HG03045 (cell line): ENCODE results near the gene FLYWCH1.

Experiments used
- ATAC-seq: cut with Tn5 transposase; IDR thresholded peaks from one replicate; pipeline ENCODE4 v1.9.1; 2021; ENCODE audit warnings: mild to moderate bottlenecking, moderate library complexity; ENCODE audit not compliant: unreplicated experiment

FLYWCH1 gene

GRCh38 chr16:2981177-2981898, 69.6 kb downstream of the FLYWCH1 start:
- no peak for ATAC-seq

DNA sequence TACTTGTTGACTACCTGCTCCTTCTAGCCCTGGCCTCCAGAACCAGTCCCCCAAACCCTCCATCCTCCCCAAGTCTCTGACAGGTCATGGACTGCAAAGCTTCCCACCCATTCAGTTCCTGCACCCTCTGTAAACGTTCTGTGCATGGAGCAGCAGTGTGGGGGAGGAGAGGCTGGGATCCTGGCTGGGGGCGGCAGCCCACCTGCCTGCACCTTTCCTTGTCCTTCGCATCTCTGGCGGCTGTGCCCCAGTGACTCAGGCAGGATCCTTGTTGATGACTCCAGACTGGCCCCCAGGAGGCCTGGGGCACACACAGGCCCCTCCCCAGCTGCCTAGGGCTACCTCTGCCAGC, 70.1 kb downstream of the FLYWCH1 start:
- no peak for ATAC-seq

- no peak for ATAC-seq
Measured at GRCh38 chr16:2982402-2982801, 70.7 kb downstream of the FLYWCH1 start.

- no peak for ATAC-seq
Measured at GRCh38 chr16:2983706-2984136, 72.0 kb downstream of the FLYWCH1 start.

DNA sequence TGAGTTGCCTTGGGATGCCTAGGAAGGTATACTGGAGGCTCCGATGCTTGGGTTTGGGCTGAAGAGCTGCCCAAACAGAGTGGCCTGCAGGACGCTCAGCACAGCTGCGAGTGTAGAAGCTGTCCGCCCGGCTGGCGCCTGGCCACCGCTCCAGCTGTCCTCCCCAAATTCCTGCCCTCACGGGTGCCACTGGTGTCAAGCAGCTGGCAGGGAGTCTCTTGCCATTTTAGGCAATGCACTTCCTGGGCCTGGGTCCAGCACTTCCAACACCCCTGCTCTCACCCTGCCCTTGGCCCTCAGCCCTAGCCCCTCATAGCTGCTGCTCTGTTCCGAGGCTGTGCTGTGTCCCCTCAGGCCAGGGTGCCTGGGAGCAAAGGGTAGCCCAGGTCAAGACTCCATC, 73.7 kb downstream of the FLYWCH1 start:
- ATAC-seq: no peak

DNA sequence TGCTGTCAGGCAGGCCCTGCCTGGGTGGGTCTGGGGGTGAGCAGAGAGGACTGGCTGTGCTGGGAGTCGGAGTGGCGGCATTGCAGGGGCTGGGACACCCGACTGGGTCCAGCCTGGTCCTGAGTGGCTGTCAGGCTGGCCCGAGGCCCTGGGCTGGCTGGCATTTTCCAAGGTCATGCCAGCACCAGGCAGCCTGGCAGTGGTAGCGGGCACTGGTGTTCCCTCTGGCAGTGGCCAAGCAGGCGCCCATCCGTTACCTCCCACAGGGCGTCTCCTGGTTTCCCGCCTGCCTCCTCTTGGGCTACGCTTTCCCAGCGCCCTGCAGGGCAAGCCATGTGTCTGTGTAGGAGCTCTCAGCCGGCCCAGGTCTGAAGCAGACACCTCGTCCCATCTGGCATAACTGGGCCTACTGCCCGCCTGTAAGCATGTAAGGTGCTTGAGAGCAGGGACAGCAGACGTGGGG, 74.2 kb downstream of the FLYWCH1 start:
- no peak for ATAC-seq

- ATAC-seq: no peak
Measured at GRCh38 chr16:2986623-2987188, 75.0 kb downstream of the FLYWCH1 start.

GRCh38 chr16:2987286-2987685, 75.6 kb downstream of the FLYWCH1 start:
- ATAC-seq: no peak

DNA sequence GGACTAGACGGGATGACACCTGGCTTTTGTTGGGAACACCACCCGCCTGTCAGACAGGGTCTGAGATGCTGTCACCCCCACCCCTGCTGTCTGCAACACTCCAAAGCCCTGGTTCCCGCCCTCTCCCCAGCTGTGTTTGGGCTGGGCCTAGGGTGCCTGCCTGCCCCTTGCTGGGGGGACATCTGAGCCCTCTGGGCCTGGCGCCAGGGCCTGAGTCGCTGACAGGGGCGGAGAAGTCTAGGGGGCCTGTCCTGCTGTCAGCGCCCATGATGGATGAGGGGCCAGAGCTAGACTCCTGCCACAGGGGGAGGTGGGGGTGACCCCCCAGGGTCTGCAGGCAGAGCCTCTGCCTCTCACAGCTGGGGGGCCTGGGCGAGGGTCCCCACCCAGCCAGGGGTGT, 76.1 kb downstream of the FLYWCH1 start:
- ATAC-seq: no peak

- no peak for ATAC-seq
Measured at GRCh38 chr16:2988590-2989099, 76.9 kb downstream of the FLYWCH1 start.

DNA sequence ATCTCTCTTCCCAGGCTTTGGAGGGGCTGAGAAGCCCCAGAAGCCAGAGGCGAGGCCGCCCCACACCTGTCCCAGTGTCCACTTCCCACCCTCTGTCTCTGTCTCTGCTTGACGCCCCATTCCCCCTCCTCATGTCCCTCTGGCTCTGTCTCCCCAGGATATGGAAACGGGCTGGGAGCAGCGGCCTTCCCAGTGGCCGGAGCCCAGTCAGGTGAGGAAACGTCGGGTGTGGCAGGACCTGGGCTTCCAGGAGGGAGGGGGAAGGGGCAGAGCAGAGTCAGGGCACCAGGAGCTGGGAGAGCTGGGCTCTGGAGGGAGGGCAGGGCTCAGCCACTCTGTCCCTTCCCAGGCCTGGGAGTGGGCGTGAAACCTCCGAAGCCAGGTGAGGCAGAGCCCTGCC, 79.2 kb downstream of the FLYWCH1 start:
- no peak for ATAC-seq

GRCh38 chr16:2991566-2992261, 80.0 kb downstream of the FLYWCH1 start:
- no peak for ATAC-seq

- ATAC-seq: no peak
Measured at GRCh38 chr16:2992383-2993081, 80.8 kb downstream of the FLYWCH1 start.

DNA sequence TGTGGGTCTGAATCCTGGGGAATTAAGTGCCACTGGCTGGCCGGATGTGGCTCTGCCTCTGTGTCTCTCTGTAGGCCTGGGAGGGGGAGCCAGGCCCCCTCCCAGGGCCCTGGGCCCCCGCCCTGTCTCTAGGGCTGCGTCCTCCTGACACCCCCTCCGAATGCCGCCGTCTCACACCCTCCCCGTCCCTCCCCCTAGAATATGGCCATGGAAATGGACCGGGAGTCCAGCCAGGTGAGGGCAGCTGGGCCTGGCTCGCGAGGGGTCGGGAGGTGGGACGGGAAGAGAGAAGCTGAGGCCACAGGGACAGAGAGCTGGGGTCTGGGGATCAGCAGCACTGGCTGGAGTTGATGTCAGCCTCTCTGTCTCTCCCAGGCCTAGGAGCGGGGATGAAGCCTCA, 84.6 kb downstream of the FLYWCH1 start:
- no peak for ATAC-seq

GRCh38 chr16:2999929-3000328, 88.2 kb downstream of the FLYWCH1 start:
- ATAC-seq: no peak

DNA sequence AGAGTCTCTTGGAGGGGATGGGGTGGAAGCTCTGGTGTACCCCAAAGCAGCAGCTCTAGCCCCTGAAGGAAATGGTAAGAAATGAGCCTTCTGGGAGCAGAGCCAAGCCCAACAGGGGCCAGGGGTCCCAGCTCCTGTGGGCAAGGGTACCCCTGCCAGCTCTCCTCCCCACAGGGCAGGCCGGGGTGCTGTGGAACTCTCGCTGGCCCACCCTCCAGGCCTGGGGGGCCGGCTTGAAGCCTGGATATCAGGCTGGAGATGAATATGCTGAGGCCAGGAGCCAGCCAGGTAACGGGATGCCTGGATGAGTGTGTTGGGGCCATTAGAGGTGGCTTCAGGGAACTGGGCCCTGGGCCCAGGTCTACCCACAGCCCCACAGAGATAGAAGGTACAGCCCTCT, 88.8 kb downstream of the FLYWCH1 start:
- ATAC-seq: no peak
